Stimulated activated CD4-positive, alpha-beta T cell treated with anti-CD3 and anti-CD28 coated beads, Interleukin-1b, Interleukin-23, amount 100 ng/mL, for 1 hour (primary cell): ENCODE results near the gene TBC1D22A.

Source experiments
- DNase-seq, 2 donors: peaks; one replicate each; pipeline ENCODE4 v3.0.0-alpha.2; 2020; ENCODE audit warnings: low read depth in 2 of 2

Gene TBC1D22A

GRCh38 chr22:46835288-46835687, 72.8 kb downstream of the TBC1D22A start:
- DNase-seq: no peak

DNA sequence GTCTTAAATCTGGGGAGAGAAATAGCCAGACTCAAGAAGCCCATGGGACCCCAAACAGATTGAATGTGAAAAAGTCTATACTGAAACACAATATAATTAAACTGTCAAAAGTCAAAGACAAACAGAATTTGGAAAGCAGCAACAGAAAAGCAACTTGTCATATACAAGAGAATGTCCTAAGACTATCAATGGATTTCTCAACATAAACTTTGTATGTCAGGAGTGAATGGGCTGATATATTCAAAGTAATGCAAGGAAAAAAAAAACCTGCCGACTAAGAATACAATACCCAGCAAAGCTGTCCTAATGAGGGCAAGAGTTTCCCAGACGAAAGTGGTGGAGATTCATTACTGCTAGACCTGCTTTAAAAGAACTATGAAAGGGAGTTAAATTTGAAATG, 73.2 kb downstream of the TBC1D22A start:
- no peak for DNase-seq

- DNase-seq: no peak
Measured at GRCh38 chr22:46841522-46841921, 79.1 kb downstream of the TBC1D22A start.

- no peak for DNase-seq
Measured at GRCh38 chr22:46842606-46843005, 80.2 kb downstream of the TBC1D22A start.

- DNase-seq: no peak
Measured at GRCh38 chr22:46843821-46844255, 81.4 kb downstream of the TBC1D22A start.

DNA sequence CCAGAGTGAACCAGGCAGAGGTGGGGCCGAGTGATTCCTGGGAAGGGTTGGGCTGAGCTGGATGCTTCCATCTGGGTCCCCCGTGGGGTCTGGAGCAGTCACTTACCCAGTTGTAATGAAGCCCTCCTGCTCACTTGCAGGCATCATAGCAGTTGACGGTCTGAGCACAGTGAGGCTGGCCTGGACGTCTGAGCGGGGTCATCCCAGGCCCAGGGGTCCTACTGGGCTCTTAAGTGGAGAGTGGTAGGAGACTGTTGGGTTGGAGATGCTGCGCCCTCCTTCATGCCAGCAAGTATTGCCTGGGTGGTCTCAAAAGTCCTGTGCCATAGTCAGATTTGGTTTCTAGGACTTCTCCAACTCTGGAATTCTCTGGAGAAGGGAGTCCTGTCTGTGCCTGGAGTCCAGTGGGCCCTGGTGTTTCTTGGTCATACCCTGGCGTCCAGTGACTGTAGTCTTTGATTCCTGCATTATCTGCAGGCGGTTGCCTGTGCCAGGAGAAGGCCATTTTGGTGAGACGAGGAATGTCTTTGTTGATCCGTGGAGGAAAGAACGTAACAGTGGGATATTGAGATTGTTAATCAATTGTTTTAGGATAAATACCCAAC, 82.3 kb downstream of the TBC1D22A start:
- no peak for DNase-seq

DNA sequence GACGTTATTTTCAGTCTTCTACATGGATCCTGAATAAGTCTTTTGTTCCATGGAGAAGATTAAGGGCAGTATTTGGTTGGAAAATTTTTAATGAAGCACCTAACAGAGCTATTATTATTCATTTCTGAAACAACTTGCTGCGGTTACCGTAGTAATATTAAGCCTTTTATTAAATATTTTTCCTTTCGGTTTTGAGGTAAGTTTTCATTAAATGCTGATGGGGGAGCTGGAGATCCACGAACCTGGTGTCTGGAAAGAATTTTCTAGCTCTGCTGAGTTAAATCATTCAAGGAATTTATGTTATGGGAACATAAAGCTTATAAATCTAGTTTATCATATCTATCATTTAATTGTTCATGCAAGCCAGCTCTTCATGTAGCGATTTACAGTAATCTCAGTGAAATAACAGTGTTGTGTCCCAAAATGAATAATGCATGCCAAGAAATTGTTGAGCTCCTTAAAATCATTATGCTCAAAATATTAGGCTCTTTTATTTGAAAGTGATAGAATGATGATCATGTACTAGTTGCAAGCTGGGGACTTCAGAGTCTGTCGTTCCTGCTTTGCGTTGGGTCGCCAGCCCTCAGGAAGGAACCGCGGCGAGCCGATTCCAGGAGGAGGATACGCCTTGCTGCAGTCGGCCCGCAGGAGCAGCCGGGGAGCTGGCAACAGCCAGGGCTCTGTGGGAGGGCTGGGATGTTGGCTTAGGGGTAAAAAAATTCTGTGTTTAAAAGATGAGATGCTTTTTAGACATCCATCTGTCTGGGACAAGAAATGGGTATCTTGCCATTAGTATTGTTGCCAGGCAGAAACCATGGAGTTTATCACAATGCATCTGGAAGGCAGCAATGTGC, 83.1 kb downstream of the TBC1D22A start:
- DNase-seq: no peak

DNA sequence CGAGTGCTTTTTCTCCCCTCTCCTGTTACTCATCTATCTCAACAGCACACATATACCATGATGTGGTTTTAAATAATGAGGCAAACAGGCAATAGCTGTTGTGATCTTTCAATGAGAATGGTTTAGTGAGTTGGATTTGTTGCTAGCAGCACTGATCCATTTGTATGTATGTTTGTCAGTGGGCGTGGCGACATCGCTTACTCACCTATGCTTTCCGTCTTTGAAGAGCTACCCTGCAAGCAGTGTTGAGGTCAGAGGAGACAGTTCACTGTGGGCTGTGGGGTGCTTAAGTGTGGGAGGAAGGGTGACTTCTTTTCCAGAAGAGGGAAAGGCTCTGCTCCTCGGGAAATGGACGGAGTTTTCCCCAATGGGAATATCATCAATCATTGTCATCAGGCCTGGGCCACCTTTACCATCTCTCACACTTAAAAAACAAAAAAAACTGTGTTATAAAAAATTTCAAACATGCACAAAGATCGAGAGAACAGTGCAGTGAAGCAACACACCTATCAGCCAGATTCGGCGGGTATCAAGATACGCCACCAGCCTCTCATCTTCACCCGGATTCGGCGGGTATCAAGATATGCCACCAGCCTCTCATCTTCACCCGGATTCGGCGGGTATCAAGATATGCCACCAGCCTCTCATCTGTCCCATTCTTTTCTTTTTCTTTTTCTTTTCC, 83.8 kb downstream of the TBC1D22A start:
- no peak for DNase-seq

DNA sequence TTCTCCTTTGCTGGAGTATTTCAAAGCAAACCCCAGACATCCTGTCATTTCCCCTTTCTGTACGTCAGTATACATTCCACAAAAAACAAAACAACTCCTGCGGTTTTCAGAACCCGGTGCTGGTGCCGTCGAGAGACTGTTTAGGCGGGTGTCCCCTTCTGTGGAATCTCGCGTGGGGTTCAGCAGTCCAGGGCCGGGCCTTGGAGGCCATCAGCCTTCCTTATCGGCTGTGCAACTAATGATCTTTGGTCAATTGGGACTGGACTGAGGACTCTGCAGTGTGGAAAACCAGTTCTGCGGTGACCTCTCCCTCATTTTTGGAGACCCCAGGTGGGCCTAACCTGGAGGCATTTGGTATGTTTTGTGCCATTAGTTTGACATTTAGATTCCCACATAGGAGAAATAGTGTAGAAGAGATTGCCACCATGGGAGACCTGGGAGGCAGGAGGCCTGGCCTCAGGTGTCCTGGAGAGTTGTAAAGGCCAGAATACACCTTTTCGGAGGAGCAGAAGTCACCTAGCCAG, 84.4 kb downstream of the TBC1D22A start:
- no peak for DNase-seq

GRCh38 chr22:46848197-46848596, 85.7 kb downstream of the TBC1D22A start:
- DNase-seq: no peak

GRCh38 chr22:46849101-46849500, 86.7 kb downstream of the TBC1D22A start:
- DNase-seq: no peak

DNA sequence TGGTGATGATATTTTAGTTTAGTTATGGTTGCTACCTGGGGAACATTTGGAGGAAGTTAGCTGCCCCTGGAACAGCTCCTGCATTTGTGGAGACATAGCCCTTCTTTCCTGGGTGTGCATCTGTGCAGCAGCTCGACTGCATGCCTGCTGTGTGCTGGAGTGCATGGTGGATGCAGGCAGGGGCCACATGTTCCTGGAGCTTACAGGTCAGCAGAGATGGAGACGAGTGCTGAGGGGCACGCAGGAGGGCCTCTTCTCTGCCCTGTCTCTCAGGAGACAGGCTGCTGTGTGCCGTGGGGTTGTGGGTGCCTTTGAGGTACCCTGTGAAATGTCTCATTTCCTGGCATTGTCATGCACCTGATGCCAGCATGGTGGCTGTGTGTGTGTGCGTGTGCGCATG, 87.5 kb downstream of the TBC1D22A start:
- no peak for DNase-seq

DNA sequence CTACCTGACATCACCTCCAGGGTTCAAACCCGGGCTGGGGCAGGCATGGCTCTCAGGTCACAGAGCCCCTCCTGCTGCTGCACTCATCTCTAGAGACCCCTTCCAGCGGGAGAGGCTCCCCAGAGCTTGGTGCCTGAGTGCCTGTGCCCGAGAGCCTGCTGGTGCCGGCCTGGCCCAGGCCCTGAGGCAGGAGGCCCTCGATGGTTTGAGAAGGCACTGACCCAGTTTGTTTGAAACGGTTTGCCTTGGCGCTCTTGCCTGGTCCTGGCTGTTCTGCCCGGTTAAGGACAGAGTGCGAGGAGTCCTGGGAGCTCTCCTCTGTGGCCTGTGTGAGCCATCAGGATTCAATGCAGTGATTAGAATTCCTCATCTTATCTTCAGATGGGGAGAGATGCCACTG, 88.9 kb downstream of the TBC1D22A start:
- no peak for DNase-seq

DNA sequence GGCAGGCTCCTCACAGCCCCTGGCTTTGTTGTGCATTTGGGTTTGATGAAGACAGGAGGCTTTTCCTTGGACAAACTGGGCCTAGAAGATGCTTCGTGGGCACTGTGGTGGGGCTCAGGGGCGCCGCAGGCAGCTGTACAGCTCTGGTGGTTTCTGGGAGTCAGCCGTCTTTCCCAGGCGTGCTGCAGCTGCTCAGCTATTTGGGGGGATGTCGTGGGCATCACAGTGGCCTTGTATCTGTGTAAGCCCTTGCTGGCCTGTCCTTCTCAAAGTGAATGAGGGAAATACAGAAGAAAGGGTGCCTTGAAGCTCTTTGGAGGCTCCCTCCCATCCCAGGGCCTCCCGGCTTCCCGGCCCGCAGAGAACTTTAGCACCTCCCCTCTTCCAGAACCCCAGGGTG, 89.5 kb downstream of the TBC1D22A start:
- no peak for DNase-seq

- DNase-seq: no peak
Measured at GRCh38 chr22:46852771-46853170, 90.3 kb downstream of the TBC1D22A start.

DNA sequence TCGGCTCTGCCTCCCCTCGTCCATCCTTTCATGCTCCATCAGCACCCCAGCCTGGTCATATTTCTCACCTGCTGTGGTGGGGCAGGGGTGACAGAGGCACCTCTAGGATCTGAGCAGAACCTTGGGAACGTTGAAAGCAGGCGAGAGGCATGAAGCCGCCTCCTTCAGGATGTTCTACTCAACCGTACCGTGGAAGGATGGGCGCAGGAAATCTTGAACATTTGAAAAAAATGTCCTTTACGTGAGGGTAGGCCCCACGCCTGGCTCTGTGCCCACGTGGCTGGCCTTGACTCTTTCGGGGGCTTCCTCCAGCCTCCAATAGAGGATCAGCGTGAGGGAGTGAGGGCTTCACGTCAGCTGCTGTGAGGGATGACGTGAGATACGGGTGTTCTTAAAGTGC, 90.7 kb downstream of the TBC1D22A start:
- no peak for DNase-seq

DNA sequence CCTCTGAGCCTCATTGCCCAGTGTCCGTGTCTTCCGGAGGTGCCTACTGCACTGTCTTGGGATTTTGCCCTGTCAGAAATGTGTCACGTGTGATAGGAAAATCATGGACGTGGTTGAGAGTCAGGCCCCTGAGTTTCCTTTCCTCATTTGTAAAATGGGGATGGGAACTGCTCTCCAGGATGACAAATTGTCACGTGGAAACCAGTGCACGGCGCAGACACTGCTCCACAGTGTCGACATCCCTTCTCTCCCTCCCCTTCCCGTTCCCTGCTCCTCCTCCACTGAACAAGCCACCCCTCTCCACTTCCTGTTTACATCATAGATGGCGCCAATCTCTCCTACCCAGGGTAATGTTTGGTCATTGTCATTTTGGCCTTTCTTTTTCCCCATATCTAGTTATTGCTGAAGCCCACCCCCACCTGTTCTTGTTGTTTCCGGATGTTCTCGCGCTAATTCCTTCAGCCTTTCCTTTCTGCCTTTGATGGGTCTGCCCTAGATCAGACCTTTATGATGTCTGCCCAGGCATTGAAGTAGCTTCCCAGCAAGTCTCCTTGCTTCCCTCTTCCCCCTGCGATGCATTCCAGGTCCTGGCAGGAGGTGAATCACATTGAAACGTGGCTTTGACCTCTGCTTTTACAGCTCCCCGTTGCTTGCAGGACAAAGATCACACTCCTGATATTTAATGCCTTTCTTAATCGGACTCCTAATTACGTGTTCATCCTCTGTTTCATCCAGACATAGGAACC, 91.8 kb downstream of the TBC1D22A start:
- no peak for DNase-seq

- no peak for DNase-seq
Measured at GRCh38 chr22:46855681-46856080, 93.2 kb downstream of the TBC1D22A start.

DNA sequence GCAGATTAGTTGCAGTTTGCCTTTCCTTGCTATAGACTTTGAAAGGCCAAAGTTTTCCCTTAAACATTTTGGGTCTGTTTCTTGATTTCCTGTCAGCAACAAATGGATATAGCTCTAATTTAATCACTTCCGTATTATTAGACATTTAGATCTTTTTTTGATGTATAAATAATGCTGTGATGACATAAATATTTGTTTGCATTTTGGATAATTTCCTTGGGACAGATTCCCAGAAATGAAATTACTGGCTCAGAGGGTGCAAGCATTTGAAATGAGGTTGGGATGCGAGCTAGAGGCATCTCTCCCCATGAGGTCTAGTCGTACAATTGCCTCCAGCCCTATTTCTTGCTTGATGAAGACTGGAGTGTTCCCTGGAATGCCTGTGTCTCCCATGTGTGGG, 94.2 kb downstream of the TBC1D22A start:
- DNase-seq: no peak

- no peak for DNase-seq
Measured at GRCh38 chr22:46857142-46857884, 94.9 kb downstream of the TBC1D22A start.

DNA sequence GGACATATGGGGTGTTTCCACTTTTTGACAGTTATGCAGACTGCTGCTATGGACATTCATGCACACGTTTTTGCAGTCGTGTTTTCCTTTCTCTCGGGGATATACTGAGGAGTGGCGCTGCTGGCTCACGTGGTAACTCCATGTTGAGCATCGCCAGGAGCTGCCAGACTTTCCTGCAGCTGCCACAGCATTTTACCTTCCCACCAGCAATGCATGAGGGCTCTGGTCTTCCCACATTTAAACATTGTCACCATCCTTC, 95.4 kb downstream of the TBC1D22A start:
- DNase-seq: no peak
